Islet of Langerhans (tissue), 1 donor: Measurements from ENCODE around the gene CRYBA2.

ENCODE experiments used
- FAIRE-seq: peaks from one replicate; lab custom pipeline; 2011; peaks lifted over from hg19 to GRCh38; lab: Jason Lieb, UNC

The CRYBA2 gene

GRCh38 chr2:218993345-218994315 lies at the start of gene CRYBA2:
Gene CRYBA2 (minus strand): TSS chr2:218993422. CDS start chr2:218993176, 246 bp downstream.
- FAIRE-seq: no peak

GRCh38 chr2:219042750-219043149 lies 49.5 kb upstream of the CRYBA2 start:
- no peak for FAIRE-seq

GRCh38 chr2:219042157-219042556 lies 48.9 kb upstream of the CRYBA2 start:
- FAIRE-seq: no peak

GRCh38 chr2:219041252-219041651 lies 48.0 kb upstream of the CRYBA2 start, which contains the start of gene CFAP65:
Gene CFAP65 (minus strand): TSS chr2:219041516. CDS start chr2:219039048, 2,468 bp downstream.
- FAIRE-seq: no peak

GRCh38 chr2:219038600-219038999 lies 45.4 kb upstream of the CRYBA2 start:
- no peak for FAIRE-seq

GRCh38 chr2:219037783-219038499 lies 44.7 kb upstream of the CRYBA2 start:
- FAIRE-seq: no peak

GRCh38 chr2:219035942-219036341 lies 42.7 kb upstream of the CRYBA2 start:
- FAIRE-seq: no peak

- no peak for FAIRE-seq
These were observed 41.6 kb upstream of the CRYBA2 start for GRCh38 chr2:219034823-219035222.

- no peak for FAIRE-seq
These were observed 39.0 kb upstream of the CRYBA2 start for GRCh38 chr2:219032051-219032745.

- no peak for FAIRE-seq
These were observed 38.0 kb upstream of the CRYBA2 start for GRCh38 chr2:219031005-219031738.

- FAIRE-seq: no peak
These were observed 37.1 kb upstream of the CRYBA2 start for GRCh38 chr2:219030177-219030940.

GRCh38 chr2:219029829-219030165 lies 36.6 kb upstream of the CRYBA2 start:
- FAIRE-seq: no peak

GRCh38 chr2:219028996-219029828 lies 36.0 kb upstream of the CRYBA2 start:
- FAIRE-seq: no peak

GRCh38 chr2:219028141-219028540 lies 34.9 kb upstream of the CRYBA2 start:
- no peak for FAIRE-seq

GRCh38 chr2:219027511-219028055 lies 34.4 kb upstream of the CRYBA2 start:
- no peak for FAIRE-seq

- no peak for FAIRE-seq
These were observed 33.7 kb upstream of the CRYBA2 start for GRCh38 chr2:219026946-219027345.

- no peak for FAIRE-seq
These were observed 32.7 kb upstream of the CRYBA2 start for GRCh38 chr2:219025637-219026585.

GRCh38 chr2:219024059-219024458 lies 30.8 kb upstream of the CRYBA2 start:
- FAIRE-seq: no peak
